HG02610 (cell line): ENCODE measurements around the gene HAUS3.
A peak's percentile ranks its signal among the peaks of the same experiment; 100 is the strongest.

ENCODE experiments used
- ATAC-seq: cut with Tn5 transposase; IDR thresholded peaks from one replicate; pipeline ENCODE4 v1.9.1; 2021; ENCODE audit warnings: mild to moderate bottlenecking, moderate library complexity; ENCODE audit not compliant: unreplicated experiment

Gene HAUS3

GRCh38 chr4:2265113-2266110 is 23.5 kb upstream of the HAUS3 start:
- no peak for ATAC-seq

DNA sequence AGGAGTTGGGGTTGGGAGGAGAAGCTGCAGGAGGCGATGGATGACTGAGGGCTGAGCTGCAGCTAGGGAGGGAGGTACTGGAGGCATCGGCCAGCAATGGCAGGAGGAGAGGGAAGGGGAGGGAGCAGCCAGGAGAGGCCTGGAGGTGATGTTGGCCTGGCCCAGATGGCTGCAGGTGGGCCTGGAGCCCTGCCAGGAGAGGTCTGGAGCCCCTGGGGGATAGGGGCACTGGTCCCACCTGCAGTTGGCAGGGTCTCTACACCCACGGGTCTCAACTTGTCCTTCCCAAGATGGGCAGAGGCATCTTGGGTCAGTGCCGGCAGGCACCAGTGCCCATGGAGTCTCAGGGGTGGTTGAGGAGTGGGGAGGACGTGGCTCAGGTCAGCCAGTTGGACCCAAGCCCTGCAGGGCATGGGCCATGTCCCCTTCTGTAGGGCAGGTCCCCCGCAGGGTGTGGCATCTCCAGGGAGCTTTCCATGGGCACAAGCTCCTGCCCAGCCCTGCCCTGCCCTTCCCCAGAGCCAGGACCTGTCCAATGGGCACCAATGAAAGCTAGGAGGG is 22.6 kb upstream of the HAUS3 start:
- ATAC-seq = no peak

GRCh38 chr4:2263926-2264321 is 22.0 kb upstream of the HAUS3 start:
- no peak for ATAC-seq

DNA sequence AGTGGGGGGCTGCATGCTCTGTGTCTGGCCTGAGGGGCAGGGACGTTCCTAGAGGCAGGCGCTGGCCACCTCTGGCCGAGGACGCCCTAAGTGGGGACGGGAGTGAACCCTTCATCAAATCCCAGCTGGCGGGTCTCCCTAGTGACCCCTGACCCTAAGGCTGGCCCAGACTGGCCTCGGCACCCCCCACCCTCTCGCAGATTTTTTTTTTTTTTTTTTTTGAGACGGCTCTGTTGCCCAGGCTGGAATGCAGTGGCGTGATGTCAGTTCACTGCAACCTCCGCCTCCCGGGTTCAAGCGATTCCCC is 21.0 kb upstream of the HAUS3 start:
- ATAC-seq = no peak

DNA sequence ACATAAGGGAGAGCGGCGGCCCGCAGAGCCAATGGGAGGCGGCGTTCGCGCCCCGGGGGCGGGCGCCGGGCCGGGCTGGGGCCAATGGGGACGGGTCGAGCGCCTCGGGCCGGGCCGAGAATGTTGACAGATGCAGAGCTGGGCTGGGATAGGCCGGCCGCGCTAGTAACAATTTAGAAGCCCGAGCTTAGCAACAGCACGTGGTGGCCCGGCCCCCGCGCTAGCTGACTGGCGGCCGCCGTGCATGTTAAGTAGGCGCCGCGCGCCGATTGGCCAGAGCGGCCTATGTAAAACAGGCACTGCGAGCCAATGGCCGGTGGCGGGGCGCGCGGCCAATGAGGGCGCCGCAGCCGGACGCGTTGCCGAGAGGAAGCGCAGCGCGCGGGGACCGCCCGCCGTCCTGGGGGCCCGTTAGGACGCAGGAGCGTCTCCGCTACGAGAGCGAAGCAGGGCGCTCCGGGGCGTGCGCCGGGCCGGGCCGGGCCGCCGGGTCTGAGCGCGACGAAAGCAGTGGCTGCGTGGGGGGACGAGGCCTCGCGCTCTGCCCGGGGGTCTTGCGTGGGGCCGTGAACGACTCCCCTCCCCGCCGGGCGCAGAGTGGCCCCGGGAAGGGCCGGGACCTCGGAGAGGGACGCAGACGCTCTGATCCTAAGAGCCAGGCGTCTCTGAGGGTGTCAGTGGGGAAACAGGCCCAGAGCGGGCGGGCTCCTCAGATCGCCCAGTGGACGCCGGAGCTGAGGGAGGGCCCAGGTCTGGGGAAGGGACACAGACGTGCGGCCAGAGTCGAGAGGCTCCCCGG is 20.4 kb upstream of the HAUS3 start:
- peak; percentile 94 for ATAC-seq

GRCh38 chr4:2261853-2262144 is 19.9 kb upstream of the HAUS3 start, which contains the start of gene MXD4:
Gene MXD4 (minus strand): TSS chr4:2262109. CDS start chr4:2261980, 129 bp downstream.
- ATAC-seq = no peak

DNA sequence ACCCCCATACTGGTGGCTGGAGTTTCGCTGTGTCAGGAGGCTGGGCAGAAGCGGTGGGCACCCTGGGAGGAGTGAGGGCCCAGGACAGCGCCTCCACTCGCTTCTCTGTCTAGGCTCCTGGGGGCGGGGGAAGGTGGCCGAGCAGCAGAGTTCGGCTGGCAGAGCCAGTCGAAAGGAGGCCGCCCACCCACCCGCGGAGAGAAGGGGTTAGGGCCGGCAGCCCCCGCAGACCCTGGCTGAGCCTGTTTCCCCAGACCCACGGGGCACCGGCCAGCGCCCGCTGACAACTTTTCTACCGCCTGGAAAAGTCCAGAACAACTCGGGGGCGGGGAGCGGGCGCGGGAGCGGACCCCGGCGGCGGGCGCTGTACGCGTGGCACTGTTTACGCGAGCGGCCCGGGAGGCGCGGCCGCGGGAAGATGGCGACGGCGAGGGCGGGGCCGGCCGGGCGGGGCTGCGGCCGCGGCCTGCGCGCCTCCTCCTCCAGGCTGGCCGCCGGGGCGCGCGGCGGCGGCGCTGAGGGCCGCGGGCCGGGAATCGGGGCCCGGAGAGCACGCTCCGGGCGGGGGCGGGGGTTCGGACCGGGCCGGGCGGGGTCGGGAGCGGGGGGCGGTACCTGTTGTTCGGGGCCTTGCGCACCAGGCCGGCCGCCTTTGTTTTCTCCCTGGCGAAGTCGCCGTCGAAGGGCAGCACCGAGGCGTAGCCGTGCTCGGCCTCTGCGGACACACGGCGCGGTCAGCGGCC is 19.4 kb upstream of the HAUS3 start:
- ATAC-seq = peak; percentile 16

GRCh38 chr4:2260344-2261109 is 18.6 kb upstream of the HAUS3 start:
- ATAC-seq = no peak

DNA sequence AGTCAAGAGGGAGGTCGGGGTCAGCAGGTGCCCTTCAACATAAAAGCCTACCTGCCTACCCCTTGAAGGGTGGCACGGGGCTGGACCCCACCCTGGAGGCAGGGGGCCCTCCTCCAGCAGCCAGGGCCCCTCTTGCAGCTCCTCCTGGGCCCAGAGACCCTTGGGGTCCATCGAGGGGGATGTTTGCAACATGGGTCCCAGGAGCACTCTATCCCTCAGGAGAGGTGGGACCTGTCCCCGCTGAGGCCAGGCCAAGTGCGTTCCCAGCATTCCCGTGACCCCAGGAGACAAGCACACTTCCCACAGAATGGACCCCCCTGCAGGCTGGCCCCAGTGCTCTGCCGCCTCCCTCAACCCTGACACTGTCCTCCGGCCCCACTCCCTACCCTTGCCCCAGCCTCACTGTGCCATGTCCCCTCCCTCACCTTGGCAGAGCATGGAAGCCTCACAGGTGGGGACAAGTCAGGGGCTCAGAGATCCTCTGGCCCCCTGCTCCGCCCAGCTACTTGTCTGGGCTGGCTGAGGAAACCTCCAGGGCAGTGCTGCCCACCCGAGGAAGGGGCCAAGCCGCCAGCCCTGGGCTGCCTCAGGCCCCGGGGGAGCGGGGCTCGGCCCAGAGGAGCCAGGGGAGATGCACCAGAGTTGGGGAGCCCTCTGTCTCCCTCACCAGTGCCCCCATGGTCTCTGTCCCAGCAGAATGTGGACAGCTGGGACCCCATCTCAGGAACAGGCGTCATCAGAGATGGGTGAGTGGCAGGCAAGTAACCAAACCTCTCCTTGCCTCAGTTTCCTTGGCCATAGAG is 17.8 kb upstream of the HAUS3 start:
- no peak for ATAC-seq

DNA sequence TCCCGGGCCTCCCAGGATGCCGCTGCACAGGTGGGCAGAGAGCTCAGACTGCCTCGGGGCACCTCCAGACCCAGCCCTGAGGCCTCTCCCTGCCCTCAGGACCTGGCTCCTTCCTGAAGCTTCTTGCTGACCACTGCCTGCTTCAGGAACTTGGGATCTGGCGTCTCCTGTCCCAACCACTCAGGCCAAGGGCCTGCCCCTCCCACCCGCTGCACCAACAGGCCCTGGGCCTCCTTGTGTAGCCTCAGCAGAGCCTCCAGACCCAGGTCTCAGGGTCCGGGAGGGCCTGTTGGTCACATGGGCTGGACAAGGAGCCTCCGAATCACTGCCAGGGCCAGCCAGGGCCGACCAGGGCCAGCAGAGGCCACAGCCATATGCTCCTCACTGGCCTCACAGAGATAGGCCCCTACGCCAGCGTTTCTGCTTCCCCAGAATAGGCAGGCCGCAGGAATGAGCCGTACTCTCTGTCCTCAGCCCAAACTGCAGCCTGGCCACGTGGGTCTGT is 17.2 kb upstream of the HAUS3 start:
- no peak for ATAC-seq

DNA sequence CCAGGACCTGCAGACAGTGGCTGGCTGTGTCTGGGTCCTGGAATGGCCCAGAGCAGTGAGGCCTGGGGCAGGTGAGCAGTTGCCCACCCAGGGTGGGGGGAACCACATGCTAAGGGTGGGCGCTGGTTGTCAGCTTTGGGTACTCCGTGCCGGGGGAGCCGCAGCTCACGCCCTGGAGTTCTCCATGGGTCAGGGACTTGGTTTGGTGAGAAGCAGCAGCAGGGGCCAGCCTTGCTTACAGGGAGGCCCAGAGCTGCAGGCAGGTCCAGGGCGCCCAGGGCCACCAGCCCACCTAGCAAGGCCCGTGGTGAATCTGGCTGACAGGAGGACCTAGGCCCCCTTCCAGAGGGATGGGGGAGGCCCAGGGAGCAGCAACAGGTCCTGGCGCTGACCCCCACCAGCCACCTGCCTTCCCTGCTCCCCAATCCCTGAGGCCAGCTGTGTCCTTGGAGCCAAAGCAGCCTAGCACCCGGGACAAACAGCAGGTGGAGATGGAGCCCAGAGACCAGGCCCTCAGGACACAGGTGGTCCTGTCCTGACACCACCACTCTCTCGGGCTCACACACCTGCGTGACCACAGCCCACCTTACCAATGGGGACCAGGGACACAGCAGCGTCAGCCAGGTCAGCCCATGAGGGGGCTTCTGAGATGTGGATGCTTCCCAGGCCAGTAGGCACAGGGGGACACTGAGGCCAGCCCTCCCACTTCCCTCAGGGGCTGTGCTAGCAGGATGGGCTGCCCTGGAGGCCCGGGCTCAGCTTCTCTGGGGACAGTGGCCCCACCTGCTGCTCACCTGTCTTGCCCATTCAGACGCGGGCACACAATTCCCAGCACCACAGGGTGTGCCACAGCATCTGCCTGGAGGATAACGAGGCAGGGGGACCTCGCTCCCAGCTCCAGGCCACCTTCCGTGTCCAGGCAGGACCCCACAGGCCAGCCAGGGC is 16.4 kb upstream of the HAUS3 start:
- no peak for ATAC-seq

DNA sequence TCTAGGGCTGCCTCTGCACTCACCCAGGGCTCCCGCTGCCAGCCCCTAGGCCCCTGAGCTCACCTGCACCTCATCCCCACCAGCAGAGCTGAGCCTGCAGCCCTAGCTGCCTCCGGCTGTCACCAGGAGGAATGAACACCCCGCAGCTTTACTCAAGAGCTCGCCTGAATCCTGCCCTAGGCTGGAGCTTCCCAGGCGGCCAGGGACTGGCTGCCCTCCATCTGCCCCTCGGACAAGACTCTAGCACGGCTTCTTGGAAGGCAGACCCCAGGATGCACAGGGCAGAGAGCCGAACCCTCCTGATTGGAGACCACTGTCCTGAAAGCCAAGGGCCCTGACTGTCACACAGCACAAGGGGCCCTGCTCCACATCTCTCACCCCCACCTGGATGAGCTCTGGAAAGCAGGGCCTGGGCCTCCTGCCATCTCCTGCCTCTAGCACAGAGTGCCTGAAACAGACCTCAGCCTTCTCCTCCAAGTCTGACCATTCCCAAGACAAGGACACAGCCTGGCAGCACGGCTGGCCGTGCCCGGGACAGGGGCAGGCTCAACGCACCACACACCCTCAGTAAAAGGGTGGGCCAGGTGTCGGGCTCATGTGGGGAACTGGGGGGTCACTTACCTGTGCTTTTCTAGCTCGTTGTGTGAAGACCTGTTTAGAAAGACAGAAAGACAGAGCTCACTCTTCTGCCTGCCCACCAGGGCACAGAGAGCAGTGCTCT is 15.6 kb upstream of the HAUS3 start:
- ATAC-seq = no peak

- no peak for ATAC-seq
Measured at GRCh38 chr4:2256781-2257191, 14.9 kb upstream of the HAUS3 start.

DNA sequence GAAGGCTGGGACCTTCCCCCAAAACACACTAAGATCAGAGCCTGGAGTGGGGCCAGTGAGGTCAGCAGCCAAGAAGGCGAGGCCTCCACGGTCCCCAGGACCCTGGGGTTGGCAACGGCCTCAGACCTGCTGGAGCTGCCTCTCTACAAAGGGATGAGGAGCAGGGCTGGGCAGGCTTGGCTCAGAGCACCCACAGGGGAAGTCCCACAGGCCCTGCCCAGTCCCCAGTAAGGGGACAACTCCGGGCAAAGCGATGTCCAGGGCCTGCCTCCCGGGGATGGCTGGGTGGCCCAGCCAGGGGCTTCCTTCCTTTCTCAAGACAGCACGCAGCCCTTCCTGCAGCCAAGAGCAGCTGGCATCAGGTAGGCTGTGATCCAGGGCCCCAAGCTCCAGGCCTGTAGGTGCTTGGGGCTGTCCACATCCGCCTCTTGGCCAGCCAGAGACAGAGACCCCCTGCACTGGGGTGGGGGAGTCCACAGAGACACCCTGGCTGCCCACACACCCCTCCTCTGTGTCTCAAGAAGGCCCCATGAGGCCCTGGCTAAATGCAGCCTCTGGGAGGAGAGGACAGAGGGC is 14.3 kb upstream of the HAUS3 start:
- no peak for ATAC-seq

- no peak for ATAC-seq
Measured at GRCh38 chr4:2255501-2256155, 13.7 kb upstream of the HAUS3 start.

DNA sequence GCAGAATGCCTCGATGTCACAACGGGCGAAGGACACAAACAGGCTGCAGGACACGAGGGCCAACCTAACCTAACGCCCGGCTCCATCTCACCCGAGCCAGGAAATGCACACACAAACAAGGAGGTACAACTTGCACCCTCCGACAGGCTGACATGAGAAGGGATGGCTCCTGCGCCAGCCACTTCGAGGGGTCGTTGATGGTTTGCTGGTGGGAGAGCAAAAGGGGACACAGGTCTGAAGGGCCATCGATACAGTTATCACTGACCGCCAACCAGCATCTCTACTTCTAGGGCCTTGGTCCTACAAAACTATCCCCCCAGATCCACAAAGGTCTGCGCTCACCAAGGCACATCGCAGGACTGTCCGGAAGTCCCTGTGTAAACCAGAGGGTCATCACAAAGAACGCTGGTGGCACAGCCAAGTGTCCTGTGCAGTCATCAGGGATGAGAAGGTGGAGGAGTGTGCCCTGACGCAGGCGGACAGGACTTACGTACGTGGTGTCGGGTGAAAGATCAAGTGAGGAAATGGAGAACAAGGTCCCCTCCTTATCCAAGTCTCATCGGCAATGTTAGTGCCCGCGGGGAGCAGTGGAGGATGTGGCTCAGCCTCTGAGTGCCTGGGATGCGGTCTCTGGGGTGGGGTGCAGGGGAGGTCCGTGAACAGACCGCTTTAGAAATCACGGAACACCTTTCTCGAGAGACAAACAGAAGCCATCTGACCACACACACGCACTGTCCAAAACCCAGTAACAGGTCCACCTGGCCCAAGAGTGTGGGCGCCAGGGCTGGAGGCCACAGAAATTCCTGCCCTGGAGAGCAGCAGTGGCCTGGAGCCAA is 13.0 kb upstream of the HAUS3 start:
- ATAC-seq = no peak
